G401.6 (cell line): ENCODE results near the gene FEM1B.
"Not testable (repeated sequence)": the region's sequence is repeated elsewhere in the genome, so short reads cannot be mapped to it uniquely, and the experiment has no call there.

Experiments
- FAIRE-seq: peaks from 2 replicates; lab custom pipeline; 2012; peaks lifted over from hg19 to GRCh38; lab: Jason Lieb, UNC

FEM1B gene

GRCh38 chr15:68277603-68278344 lies at the start of gene FEM1B:
Gene FEM1B (plus strand): TSS chr15:68277745. CDS start chr15:68278418, 673 bp downstream.
- FAIRE-seq: no peak

- no peak for FAIRE-seq
Measured at GRCh38 chr15:68228143-68228970, 49.2 kb upstream of the FEM1B start.

- no peak for FAIRE-seq
Measured at GRCh38 chr15:68228971-68229385, 48.6 kb upstream of the FEM1B start.

- no peak for FAIRE-seq
Measured at GRCh38 chr15:68229386-68230156, 48.0 kb upstream of the FEM1B start, which contains the start of gene CLN6. Gene CLN6 (minus strand): TSS chr15:68229728. CDS start chr15:68229584, 144 bp downstream.

- FAIRE-seq: no peak
Measured at GRCh38 chr15:68230157-68231100, 47.1 kb upstream of the FEM1B start.

GRCh38 chr15:68231102-68231818 lies 46.3 kb upstream of the FEM1B start:
- no peak for FAIRE-seq

- no peak for FAIRE-seq
Measured at GRCh38 chr15:68232449-68232848, 45.1 kb upstream of the FEM1B start.

GRCh38 chr15:68232937-68233336 lies 44.6 kb upstream of the FEM1B start:
- no peak for FAIRE-seq

- FAIRE-seq: no peak
Measured at GRCh38 chr15:68234060-68234459, 43.5 kb upstream of the FEM1B start.

- not testable (repeated sequence) for FAIRE-seq
Measured at GRCh38 chr15:68234520-68234919, 43.0 kb upstream of the FEM1B start.

GRCh38 chr15:68235022-68235421 lies 42.5 kb upstream of the FEM1B start:
- FAIRE-seq: no peak

GRCh38 chr15:68239025-68239424 lies 38.5 kb upstream of the FEM1B start:
- peak; percentile 81 for FAIRE-seq

- FAIRE-seq: no peak
Measured at GRCh38 chr15:68241088-68241935, 36.2 kb upstream of the FEM1B start.

- no peak for FAIRE-seq
Measured at GRCh38 chr15:68244235-68244634, 33.3 kb upstream of the FEM1B start.

GRCh38 chr15:68249058-68249713 lies 28.4 kb upstream of the FEM1B start:
- no peak for FAIRE-seq

GRCh38 chr15:68252925-68253534 lies 24.5 kb upstream of the FEM1B start:
- FAIRE-seq: peak; percentile 95

- FAIRE-seq: no peak
Measured at GRCh38 chr15:68256675-68257450, 20.7 kb upstream of the FEM1B start.

GRCh38 chr15:68258692-68259091 lies 18.9 kb upstream of the FEM1B start:
- no peak for FAIRE-seq
